Stimulated activated naive CD4-positive, alpha-beta T cell (primary cell): ENCODE measurements around the gene DDX10.

Experiments used
- DNase-seq, 6 experiments: peaks; one replicate each; lab custom pipeline; 2025; lab: John Stamatoyannopoulos, UW

The DDX10 gene

GRCh38 chr11:108983636-108984420 lies 319.0 kb downstream of the DDX10 start:
- DNase-seq: no peak

DNA sequence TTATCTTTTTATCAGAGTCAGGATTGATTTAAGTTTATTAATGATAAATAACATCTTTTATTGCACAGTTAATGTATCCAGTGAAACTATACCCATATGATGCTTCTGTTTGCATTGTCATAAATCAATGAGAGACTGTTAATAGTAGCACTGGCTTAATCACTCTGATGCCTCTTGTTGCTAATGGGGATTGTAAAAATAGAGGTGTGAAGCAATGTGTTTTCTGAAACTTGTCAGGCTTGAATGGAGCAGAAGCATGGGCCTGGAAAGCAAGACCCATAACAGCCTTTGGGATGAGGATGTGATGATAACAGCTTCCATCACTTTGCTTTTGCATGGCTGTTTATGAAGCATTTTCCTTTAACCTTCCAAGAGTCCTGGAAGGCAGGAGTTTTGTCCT lies 319.7 kb downstream of the DDX10 start:
- DNase-seq: no peak

GRCh38 chr11:108985236-108985944 lies 320.5 kb downstream of the DDX10 start:
- DNase-seq: no peak

DNA sequence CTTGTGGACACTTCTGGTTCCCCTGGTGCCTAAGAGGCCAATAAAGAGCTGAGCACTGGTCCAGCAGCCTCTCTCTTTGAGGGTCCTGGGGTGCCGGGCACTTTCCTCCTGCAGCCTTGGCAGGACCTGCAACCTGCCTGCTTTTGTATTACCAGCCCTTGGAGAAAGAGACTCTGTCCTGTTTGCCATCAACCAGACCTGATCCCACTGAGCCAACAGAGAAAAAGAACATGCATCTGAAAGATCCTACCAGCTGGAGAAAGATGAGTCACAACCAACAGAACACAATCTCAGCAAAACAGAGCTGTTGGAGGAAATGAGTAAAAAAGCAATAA lies 321.0 kb downstream of the DDX10 start:
- DNase-seq: no peak
